Measurements from ENCODE around the gene CHIT1. TPM values are rescaled to one million over a fixed set of nuclear protein-coding genes. Genes with fewer than 3 reads are reported as not detected.
A peak's percentile ranks its signal among the peaks of the same experiment; 100 is the strongest.

Gene CHIT1
- total RNA-seq, 8 experiments from 2014 or later: 0.07 to 2.4 (median 0.24) TPM

- Histone ChIP-seq H3K27ac (no peak overlapping the region), H3K4me1 (replicated peaks in 1 of 2) (peaks cover 0 to 3% of the 10 kb centered on the region in 2 donors), H3K4me3 (no peak overlapping the region)
- WGBS, 10 experiments: 60 to 100% (median 75%) methylated on average over 1 of the region's 1 CpG; no CpG with 5 or more reads in 2 of the 10 experiments
- in situ Hi-C loops (cut with MboI; ENCODE audit: low pct_unique_long_range_greater_than_20kb in 2 of 9, low sequenced_read_pairs in 9 of 9, unreplicated experiment in 9 of 9): loop anchor here in 4 of 9 experiments (25.0 kb wide), 2 partner anchors 96 to 171 kb away; partner anchors contain the start of gene PPFIA4 (in 4 of the 4)
- ATAC-seq (replicated peaks in 6 of 8): no peak
These were observed 21.3 kb downstream of the CHIT1 start for GRCh38 chr1:203208181-203208580.

- Histone ChIP-seq H3K4me3 (no peak overlapping the region), H3K4me1 (replicated peaks in 1 of 2) (peaks cover 0 to 3% of the 10 kb centered on the region in 2 donors), H3K27ac (no peak overlapping the region)
- ATAC-seq (replicated peaks in 6 of 8): no peak
- in situ Hi-C loops (cut with MboI; ENCODE audit: low pct_unique_long_range_greater_than_20kb in 2 of 9, low sequenced_read_pairs in 9 of 9, unreplicated experiment in 9 of 9): loop anchor here in 4 of 9 experiments (25.0 kb wide), 2 partner anchors 95 to 170 kb away; partner anchors contain the start of gene PPFIA4 (in 4 of the 4)
- 30 to 100% (median 79%) methylated on average over 1 to 2 of the region's 2 CpGs; no CpG with 5 or more reads in 2 of the 10 experiments for WGBS, 10 experiments
These were observed 21.7 kb downstream of the CHIT1 start for GRCh38 chr1:203207751-203208150.

- Histone ChIP-seq H3K4me1 (replicated peaks in 1 of 2) (peaks cover 0 to 3% of the 10 kb centered on the region in 2 donors), H3K4me3 (no peak overlapping the region), H3K27ac (no peak overlapping the region)
- peak in 1 of 8 experiments; percentile 41 for ATAC-seq (replicated peaks in 6 of 8)
- WGBS, 10 experiments: 56 to 100% (median 88%) methylated on average over 1 to 4 of the region's 5 CpGs; no CpG with 5 or more reads in 4 of the 10 experiments
- in situ Hi-C loops (cut with MboI; ENCODE audit: low pct_unique_long_range_greater_than_20kb in 2 of 9, low sequenced_read_pairs in 9 of 9, unreplicated experiment in 9 of 9): loop anchor here in 4 of 9 experiments (25.0 kb wide), 2 partner anchors 94 to 169 kb away; partner anchors contain the start of gene PPFIA4 (in 4 of the 4)
These were observed 23.3 kb downstream of the CHIT1 start for GRCh38 chr1:203206129-203206687.

- in situ Hi-C loops (cut with MboI; ENCODE audit: low pct_unique_long_range_greater_than_20kb in 2 of 9, low sequenced_read_pairs in 9 of 9, unreplicated experiment in 9 of 9): loop anchor here in 4 of 9 experiments (25.0 kb wide), 2 partner anchors 92 to 167 kb away; partner anchors contain the start of gene PPFIA4 (in 4 of the 4)
- 20 to 80% (median 73%) methylated on average over 1 to 2 of the region's 2 CpGs; no CpG with 5 or more reads in 7 of the 10 experiments for WGBS, 10 experiments
These were observed 24.7 kb downstream of the CHIT1 start for GRCh38 chr1:203204756-203205155.

GRCh38 chr1:203202431-203203245 is 26.8 kb downstream of the CHIT1 start:
- no peak overlapping the region for H3K4me3 ChIP-seq
- ATAC-seq (replicated peaks in 6 of 8): peak in 2 of 8 experiments; percentile 44 to 72
- in situ Hi-C loops (cut with MboI; ENCODE audit: low pct_unique_long_range_greater_than_20kb in 2 of 9, low sequenced_read_pairs in 9 of 9, unreplicated experiment in 9 of 9): loop anchor here in 4 of 9 experiments (25.0 kb wide), 2 partner anchors 90 to 165 kb away; partner anchors contain the start of gene PPFIA4 (in 4 of the 4)
- H3K27ac ChIP-seq: no peak overlapping the region
- 46 to 100% (median 80%) methylated on average over 1 to 12 of the region's 15 CpGs; no CpG with 5 or more reads in 1 of the 10 experiments for WGBS, 10 experiments
- peaks cover 2 to 3% of the 10 kb centered on the region in 2 donors for H3K4me1 ChIP-seq (replicated peaks in 1 of 2)

More at GRCh38 chr1:203204756-203205155, 24.7 kb downstream of the CHIT1 start:
- Histone ChIP-seq H3K27ac (no peak overlapping the region), H3K4me3 (no peak overlapping the region), H3K4me1 (replicated peaks in 1 of 2) (peaks cover 0 to 3% of the 10 kb centered on the region in 2 donors)
- no peak for ATAC-seq (replicated peaks in 6 of 8)

GRCh38 chr1:203201516-203202205 is 27.8 kb downstream of the CHIT1 start:
- peaks cover 2 to 3% of the 10 kb centered on the region in 2 donors for H3K4me1 ChIP-seq (replicated peaks in 1 of 2)
- no peak overlapping the region for H3K4me3 ChIP-seq
- ATAC-seq (replicated peaks in 6 of 8): no peak
- H3K27ac ChIP-seq: no peak overlapping the region
- 58 to 92% (median 72%) methylated on average over 2 to 10 of the region's 10 CpGs; no CpG with 5 or more reads in 2 of the 10 experiments for WGBS, 10 experiments
- in situ Hi-C loops (cut with MboI; ENCODE audit: low pct_unique_long_range_greater_than_20kb in 2 of 9, low sequenced_read_pairs in 9 of 9, unreplicated experiment in 9 of 9): loop anchor here in 4 of 9 experiments (25.0 kb wide), 2 partner anchors 89 to 164 kb away; partner anchors contain the start of gene PPFIA4 (in 4 of the 4)

GRCh38 chr1:203200916-203201315 is 28.6 kb downstream of the CHIT1 start:
- ATAC-seq (replicated peaks in 6 of 8): no peak
- H3K4me3 ChIP-seq: no peak overlapping the region
- WGBS, 10 experiments: 44 to 80% (median 63%) methylated on average over 1 of the region's 1 CpG; no CpG with 5 or more reads in 6 of the 10 experiments
- H3K4me1 ChIP-seq (replicated peaks in 1 of 2): peaks cover 2 to 3% of the 10 kb centered on the region in 2 donors
- in situ Hi-C loops (cut with MboI; ENCODE audit: low pct_unique_long_range_greater_than_20kb in 2 of 9, low sequenced_read_pairs in 9 of 9, unreplicated experiment in 9 of 9): loop anchor here in 4 of 9 experiments (25.0 kb wide), 2 partner anchors 89 to 164 kb away; partner anchors contain the start of gene PPFIA4 (in 4 of the 4)
- no peak overlapping the region for H3K27ac ChIP-seq

- WGBS, 10 experiments: 23 to 83% (median 71%) methylated on average over 3 to 8 of the region's 8 CpGs; no CpG with 5 or more reads in 3 of the 10 experiments
- Histone ChIP-seq H3K4me3 (no peak overlapping the region), H3K4me1 (replicated peaks in 1 of 2) (peaks cover 2 to 3% of the 10 kb centered on the region in 2 donors), H3K27ac (no peak overlapping the region)
- no peak for ATAC-seq (replicated peaks in 6 of 8)
- in situ Hi-C loops (cut with MboI; ENCODE audit: low pct_unique_long_range_greater_than_20kb in 2 of 9, low sequenced_read_pairs in 9 of 9, unreplicated experiment in 9 of 9): loop anchor here in 4 of 9 experiments (25.0 kb wide), 2 partner anchors 88 to 163 kb away; partner anchors contain the start of gene PPFIA4 (in 4 of the 4)
These were observed 29.5 kb downstream of the CHIT1 start for GRCh38 chr1:203199816-203200571.

- H3K27ac ChIP-seq: no peak overlapping the region
- in situ Hi-C loops (cut with MboI; ENCODE audit: low pct_unique_long_range_greater_than_20kb in 2 of 9, low sequenced_read_pairs in 9 of 9, unreplicated experiment in 9 of 9): no loop called here
- 40 to 88% (median 70%) methylated on average over 1 to 6 of the region's 6 CpGs; no CpG with 5 or more reads in 3 of the 10 experiments for WGBS, 10 experiments
These were observed 30.0 kb downstream of the CHIT1 start for GRCh38 chr1:203199481-203199815.

GRCh38 chr1:203199002-203199401 is 30.5 kb downstream of the CHIT1 start:
- Histone ChIP-seq H3K4me1 (replicated peaks in 1 of 2) (peaks cover 2 to 3% of the 10 kb centered on the region in 2 donors), H3K27ac (no peak overlapping the region), H3K4me3 (no peak overlapping the region)
- in situ Hi-C loops (cut with MboI; ENCODE audit: low pct_unique_long_range_greater_than_20kb in 2 of 9, low sequenced_read_pairs in 9 of 9, unreplicated experiment in 9 of 9): no loop called here
- ATAC-seq (replicated peaks in 6 of 8): no peak
- WGBS, 10 experiments: 0 to 100% (median 82%) methylated on average over 1 to 3 of the region's 3 CpGs

More at GRCh38 chr1:203199481-203199815, 30.0 kb downstream of the CHIT1 start:
- H3K4me1 ChIP-seq (replicated peaks in 1 of 2): peaks cover 2 to 3% of the 10 kb centered on the region in 2 donors
- no peak for ATAC-seq (replicated peaks in 6 of 8)
- no peak overlapping the region for H3K4me3 ChIP-seq

- Histone ChIP-seq H3K27ac (no peak overlapping the region), H3K4me3 (no peak overlapping the region), H3K4me1 (replicated peaks in 1 of 2) (peaks cover 3 to 7% of the 10 kb centered on the region in 2 donors)
- in situ Hi-C loops (cut with MboI; ENCODE audit: low pct_unique_long_range_greater_than_20kb in 2 of 9, low sequenced_read_pairs in 9 of 9, unreplicated experiment in 9 of 9): no loop called here
- 17 to 100% (median 36%) methylated on average over 1 to 3 of the region's 3 CpGs; no CpG with 5 or more reads in 3 of the 10 experiments for WGBS, 10 experiments
- ATAC-seq (replicated peaks in 6 of 8): peak in 6 of 8 experiments; percentile 31 to 83 (median 76)
These were observed 31.8 kb downstream of the CHIT1 start for GRCh38 chr1:203197625-203198024.
